ENCODE data around the gene PRR13. TPM values are rescaled to one million over a fixed set of nuclear protein-coding genes. Genes with fewer than 3 reads are reported as not detected.

The PRR13 gene
- total RNA-seq, 2 donors from 2014 or later, result 18.5 to 43.8 TPM

DNA sequence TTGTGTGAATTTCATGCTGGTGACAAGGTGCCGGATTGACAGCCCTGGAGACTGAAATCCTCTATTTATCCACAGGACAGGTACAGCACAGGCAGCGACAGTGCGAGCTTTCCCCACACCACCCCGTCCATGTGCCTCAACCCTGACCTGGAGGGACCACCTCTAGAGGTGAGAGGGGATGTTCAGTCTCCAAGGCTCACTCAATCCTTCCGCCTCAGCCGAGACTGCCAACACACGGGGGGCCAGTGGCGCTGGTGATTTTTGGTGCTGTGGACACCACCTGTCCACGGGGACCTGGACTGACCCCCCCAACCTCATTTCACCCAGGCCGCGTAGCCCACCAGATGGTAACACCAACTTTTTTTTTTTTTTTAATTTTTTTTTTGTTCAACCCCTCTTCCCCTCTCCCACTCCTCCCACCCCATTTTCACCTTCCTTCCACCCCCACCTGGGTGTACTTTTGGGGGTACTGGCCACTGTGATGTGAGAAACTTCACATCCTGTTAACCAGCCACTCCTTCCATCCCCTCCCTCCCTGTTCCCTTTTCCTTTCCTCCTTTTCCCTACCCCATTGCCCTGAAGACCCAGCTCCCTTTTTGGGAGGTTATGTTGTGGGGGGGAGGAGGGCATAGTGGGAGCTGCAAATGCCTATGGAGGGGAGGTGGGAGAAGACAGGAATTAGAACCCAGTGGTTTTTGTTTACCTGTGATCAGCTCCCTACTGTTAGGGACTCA, 23.3 kb downstream of the PRR13 start:
- no peak overlapping the region for H3K27ac ChIP-seq
- no peak for DNase-seq
- TF ChIP-seq CTCF (IDR thresholded peaks at IDR 0.05), result no peak
- TF ChIP-seq POLR2A (IDR thresholded peaks at IDR 0.05), result no peak
- no peaks in the 10 kb centered on the region for H3K27me3 ChIP-seq
- no peak for ATAC-seq
- H3K4me3 ChIP-seq, result no peak overlapping the region
- intact Hi-C loops (cut with DNase I), result no loop called here
- no peaks in the 10 kb centered on the region for H3K9me3 ChIP-seq
- no peaks in the 10 kb centered on the region for H3K4me1 ChIP-seq
- WGBS, 2 donors, result 86 to 93% methylated on average over 11 of the region's 11 CpGs
- H3K36me3 ChIP-seq (replicated peaks in 1 of 2; ENCODE audit: insufficient read depth in 1 of 2, low read depth in 2 of 2), result peaks cover 47 to 84% of the 10 kb centered on the region in 2 donors

DNA sequence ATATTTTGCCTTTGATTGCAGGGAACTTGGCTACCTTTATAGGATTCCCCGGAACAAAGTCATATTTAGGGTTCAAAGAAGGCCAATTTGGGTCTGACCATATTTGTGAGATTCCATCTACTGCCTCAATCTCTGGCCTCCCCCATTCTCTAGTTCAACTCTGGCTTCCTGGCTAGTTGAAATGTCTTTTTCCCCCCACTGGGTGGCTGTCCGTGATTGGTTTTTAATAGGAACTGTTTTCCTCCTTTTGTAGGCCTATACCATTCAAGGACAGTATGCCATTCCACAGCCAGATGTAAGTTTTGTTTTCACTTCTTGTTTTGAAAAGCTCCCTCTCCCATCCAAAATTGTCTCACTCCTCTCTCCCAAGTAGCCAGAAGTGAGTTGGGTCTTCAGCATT, 24.1 kb downstream of the PRR13 start:
- no peak for ATAC-seq
- TF ChIP-seq POLR2A (IDR thresholded peaks at IDR 0.05) (no peak), CTCF (IDR thresholded peaks at IDR 0.05) (no peak)
- no peaks in the 10 kb centered on the region for H3K4me1 ChIP-seq
- H3K27me3 ChIP-seq, result no peaks in the 10 kb centered on the region
- 50 to 54% methylated on average over 2 of the region's 2 CpGs for WGBS, 2 donors
- no peaks in the 10 kb centered on the region for H3K9me3 ChIP-seq
- no peak overlapping the region for H3K4me3 ChIP-seq
- no peak for DNase-seq
- H3K27ac ChIP-seq, result no peak overlapping the region
- intact Hi-C loops (cut with DNase I), result no loop called here
- peaks cover 42 to 78% of the 10 kb centered on the region in 2 donors for H3K36me3 ChIP-seq (replicated peaks in 1 of 2; ENCODE audit: insufficient read depth in 1 of 2, low read depth in 2 of 2)

- peaks cover 33 to 75% of the 10 kb centered on the region in 2 donors for H3K36me3 ChIP-seq (replicated peaks in 1 of 2; ENCODE audit: insufficient read depth in 1 of 2, low read depth in 2 of 2)
- WGBS, 2 donors, result 70 to 80% methylated on average over 4 of the region's 4 CpGs
- intact Hi-C loops (cut with DNase I), result no loop called here
- no peak overlapping the region for H3K4me3 ChIP-seq
- no peak overlapping the region for H3K27ac ChIP-seq
- H3K27me3 ChIP-seq, result no peaks in the 10 kb centered on the region
- TF ChIP-seq POLR2A (IDR thresholded peaks at IDR 0.05), result no peak
- no peak for DNase-seq
- H3K4me1 ChIP-seq, result no peaks in the 10 kb centered on the region
- no peaks in the 10 kb centered on the region for H3K9me3 ChIP-seq
- ATAC-seq, result no peak
These were observed 25.1 kb downstream of the PRR13 start for GRCh38 chr12:53466640-53467039.

- no peak for TF ChIP-seq CTCF (IDR thresholded peaks at IDR 0.05)
- Histone ChIP-seq H3K4me3 (no peak overlapping the region), H3K36me3 (replicated peaks in 1 of 2; ENCODE audit: insufficient read depth in 1 of 2, low read depth in 2 of 2) (peaks cover 31 to 73% of the 10 kb centered on the region in 2 donors), H3K4me1 (peaks cover 3% of the 10 kb centered on the region), H3K27me3 (no peaks in the 10 kb centered on the region), H3K27ac (no peak overlapping the region), H3K9me3 (no peaks in the 10 kb centered on the region)
- intact Hi-C loops (cut with DNase I), result no loop called here
- ATAC-seq (no peak), DNase-seq (no peak)
- 53 to 76% methylated on average over 5 of the region's 5 CpGs for WGBS, 2 donors
These were observed 25.5 kb downstream of the PRR13 start for GRCh38 chr12:53467082-53467481.

DNA sequence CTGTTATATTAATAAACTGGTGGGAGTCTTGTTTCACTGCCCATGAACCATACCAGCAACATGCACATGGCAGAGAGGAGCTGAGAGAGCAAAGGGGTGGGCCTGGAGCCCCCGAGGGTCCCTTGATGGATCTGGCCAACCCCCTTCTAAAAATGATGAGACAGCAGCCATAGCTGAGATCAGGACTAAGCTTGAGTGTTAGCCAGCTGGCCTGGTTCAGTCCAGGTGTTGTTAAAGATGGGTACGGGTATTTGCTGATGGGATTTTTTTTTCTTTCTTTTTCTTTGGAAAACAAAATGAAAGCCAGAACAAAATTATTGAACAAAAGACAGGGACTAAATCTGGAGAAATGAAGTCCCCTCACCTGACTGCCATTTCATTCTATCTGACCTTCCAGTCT, 26.3 kb downstream of the PRR13 start:
- TF ChIP-seq POLR2A (IDR thresholded peaks at IDR 0.05) (no peak), CTCF (IDR thresholded peaks at IDR 0.05) (no peak)
- peaks cover 11% of the 10 kb centered on the region for H3K4me1 ChIP-seq
- no peak overlapping the region for H3K4me3 ChIP-seq
- DNase-seq (no peak), ATAC-seq (no peak)
- no peaks in the 10 kb centered on the region for H3K9me3 ChIP-seq
- intact Hi-C loops (cut with DNase I), result no loop called here
- no peaks in the 10 kb centered on the region for H3K27me3 ChIP-seq
- no peak overlapping the region for H3K27ac ChIP-seq
- 59 to 63% methylated on average over 2 of the region's 2 CpGs for whole genome bisulfite sequencing, 2 donors
- H3K36me3 ChIP-seq (replicated peaks in 1 of 2; ENCODE audit: insufficient read depth in 1 of 2, low read depth in 2 of 2), result peaks cover 26 to 66% of the 10 kb centered on the region in 2 donors

Data from body of pancreas (tissue), 4 donors.